Activated gamma-delta T cell (primary cell): ENCODE data around the gene DYNC1H1.
"Not testable (repeated sequence)": the region's sequence is repeated elsewhere in the genome, so short reads cannot be mapped to it uniquely, and the experiment has no call there.

ENCODE experiments used
- DNase-seq: peaks from one replicate; lab custom pipeline; 2025; lab: John Stamatoyannopoulos, UW

The DYNC1H1 gene

GRCh38 chr14:102064590-102064989 is 100.2 kb downstream of the DYNC1H1 start:
- not testable (repeated sequence) for DNase-seq

GRCh38 chr14:102066041-102066451 is 101.7 kb downstream of the DYNC1H1 start:
- no peak for DNase-seq

GRCh38 chr14:102071283-102071998 is 107.1 kb downstream of the DYNC1H1 start:
- DNase-seq: no peak

GRCh38 chr14:102074415-102074964 is 110.1 kb downstream of the DYNC1H1 start:
- DNase-seq: no peak

GRCh38 chr14:102075155-102075554 is 110.8 kb downstream of the DYNC1H1 start:
- no peak for DNase-seq

GRCh38 chr14:102077382-102077709 is 113.0 kb downstream of the DYNC1H1 start:
- no peak for DNase-seq

GRCh38 chr14:102078361-102078791 is 114.0 kb downstream of the DYNC1H1 start:
- not testable (repeated sequence) for DNase-seq

- no peak for DNase-seq
Measured at GRCh38 chr14:102078831-102079699, 114.7 kb downstream of the DYNC1H1 start.

GRCh38 chr14:102079700-102079979 is 115.3 kb downstream of the DYNC1H1 start:
- DNase-seq: no peak

GRCh38 chr14:102080183-102081080 is 116.1 kb downstream of the DYNC1H1 start:
- DNase-seq: no peak

- DNase-seq: no peak
Measured at GRCh38 chr14:102081231-102082080, 117.1 kb downstream of the DYNC1H1 start.

GRCh38 chr14:102084522-102084921 is 120.1 kb downstream of the DYNC1H1 start:
- DNase-seq: not testable (repeated sequence)

GRCh38 chr14:102084931-102085330 is 120.6 kb downstream of the DYNC1H1 start:
- DNase-seq: no peak

- no peak for DNase-seq
Measured at GRCh38 chr14:102085488-102085887, 121.1 kb downstream of the DYNC1H1 start.

GRCh38 chr14:102085948-102086708 is 121.8 kb downstream of the DYNC1H1 start:
- peak; percentile 73 for DNase-seq

- no peak for DNase-seq
Measured at GRCh38 chr14:102086709-102086971, 122.3 kb downstream of the DYNC1H1 start.

- peak; percentile 88 for DNase-seq
Measured at GRCh38 chr14:102086972-102087761, 122.8 kb downstream of the DYNC1H1 start, which contains the start of gene HSP90AA1. Gene HSP90AA1, minus strand, starts transcription at chr14:102087044. Its CDS starts 666 bp downstream, at chr14:102086378.

- peak; percentile 15 for DNase-seq
Measured at GRCh38 chr14:102087762-102088011, 123.3 kb downstream of the DYNC1H1 start.

- DNase-seq: peak; percentile 40
Measured at GRCh38 chr14:102088012-102088792, 123.8 kb downstream of the DYNC1H1 start.
